ENCODE measurements around the gene CLDN10. TPM values are rescaled to one million over a fixed set of nuclear protein-coding genes. Genes with fewer than 3 reads are reported as not detected.
"Not testable (repeated sequence)": the region's sequence is repeated elsewhere in the genome, so short reads cannot be mapped to it uniquely, and the experiment has no call there.

Gene CLDN10
- total and polyA plus RNA-seq, 9 donors = 4.9 to 10.1 (median 7.1) TPM

DNA sequence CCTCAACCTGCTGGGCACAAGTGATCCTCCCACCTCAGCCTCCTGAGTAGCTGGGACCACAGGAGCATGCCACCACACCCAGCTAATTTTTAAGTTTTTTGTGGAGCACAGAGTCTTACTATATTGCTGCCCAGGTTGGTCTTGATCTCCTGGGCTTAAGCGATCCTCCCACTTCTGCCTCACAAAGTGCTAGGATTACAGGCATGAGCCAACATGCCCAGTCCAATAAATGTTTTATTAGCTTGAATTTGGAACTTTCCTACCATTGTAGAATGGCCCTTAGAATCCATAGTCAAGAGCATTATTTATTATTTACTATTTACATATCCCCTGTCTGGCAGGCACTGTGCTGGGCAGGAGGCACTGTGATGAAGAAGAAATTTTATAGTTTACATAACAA is 39.6 kb upstream of the CLDN10 start:
- H3K9me3 ChIP-seq (replicated peaks; ENCODE audit: control insufficient read depth, low read depth, low read length) = no peaks in the 10 kb centered on the region
- H3K4me1 ChIP-seq (ENCODE audit: control insufficient read depth, insufficient read depth, low read length) = no peaks in the 10 kb centered on the region
- H3K4me3 ChIP-seq (ENCODE audit: low read length) = no peak overlapping the region
- no peaks in the 10 kb centered on the region for H3K36me3 ChIP-seq (ENCODE audit: control insufficient read depth, insufficient read depth, low read length)
- H3K27me3 ChIP-seq (ENCODE audit: control insufficient read depth, insufficient read depth, low read length) = no peaks in the 10 kb centered on the region
- no peak for DNase-seq
- WGBS (ENCODE audit: insufficient coverage) = no CpG with 5 or more reads among the region's 1 CpG
- no peak overlapping the region for H3K27ac ChIP-seq (ENCODE audit: low read length)

DNA sequence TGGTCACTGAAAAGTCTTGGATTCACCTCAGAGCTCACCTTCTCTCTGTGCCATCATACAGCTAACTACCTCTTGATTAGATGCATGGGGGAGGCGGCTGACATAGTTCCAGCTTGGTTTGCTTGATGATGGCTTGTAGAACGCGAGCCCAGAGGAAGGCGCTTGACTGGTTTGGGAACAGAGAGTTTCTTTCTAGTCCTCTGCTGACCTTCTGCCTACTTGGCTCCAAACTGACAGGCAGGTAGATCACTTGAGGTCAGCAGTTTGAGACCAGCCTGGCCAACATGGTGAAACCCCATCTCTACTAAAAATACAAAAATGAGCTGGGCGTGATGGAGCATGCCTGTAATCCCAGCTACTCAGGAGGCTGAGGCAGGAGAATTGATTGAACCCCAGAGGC is 36.9 kb upstream of the CLDN10 start:
- not testable (repeated sequence) for H3K4me3 ChIP-seq (ENCODE audit: low read length); H3K9me3 ChIP-seq (replicated peaks; ENCODE audit: control insufficient read depth, low read depth, low read length); H3K36me3 ChIP-seq (ENCODE audit: control insufficient read depth, insufficient read depth, low read length); H3K27ac ChIP-seq (ENCODE audit: low read length); DNase-seq; H3K4me1 ChIP-seq (ENCODE audit: control insufficient read depth, insufficient read depth, low read length); H3K27me3 ChIP-seq (ENCODE audit: control insufficient read depth, insufficient read depth, low read length)
- no CpG with 5 or more reads among the region's 5 CpGs for WGBS (ENCODE audit: insufficient coverage)

DNA sequence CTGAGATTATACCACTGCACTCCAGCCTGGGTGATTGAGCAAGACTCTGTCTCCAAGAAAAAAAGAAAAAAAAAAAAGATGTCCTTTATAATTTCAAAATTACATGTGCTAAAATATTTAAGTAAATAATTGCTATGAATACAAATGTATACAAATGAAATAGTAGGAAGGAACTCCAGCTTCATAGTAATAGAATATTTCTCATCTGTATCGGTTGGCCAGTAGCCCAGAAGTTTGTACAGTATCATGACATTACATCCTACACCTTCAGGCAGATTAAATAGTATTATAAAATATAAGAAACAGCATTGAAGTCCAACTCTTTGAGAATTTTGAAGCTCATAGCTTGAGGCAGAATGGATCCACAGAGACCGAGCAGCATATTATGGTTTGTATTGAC is 36.5 kb upstream of the CLDN10 start:
- no CpG with 5 or more reads among the region's 2 CpGs for WGBS (ENCODE audit: insufficient coverage)
- H3K27ac ChIP-seq (ENCODE audit: low read length) = no peak overlapping the region
- H3K4me1 ChIP-seq (ENCODE audit: control insufficient read depth, insufficient read depth, low read length) = no peaks in the 10 kb centered on the region
- peak; percentile 15 for DNase-seq
- no peaks in the 10 kb centered on the region for H3K36me3 ChIP-seq (ENCODE audit: control insufficient read depth, insufficient read depth, low read length)
- H3K4me3 ChIP-seq (ENCODE audit: low read length) = no peak overlapping the region
- no peaks in the 10 kb centered on the region for H3K9me3 ChIP-seq (replicated peaks; ENCODE audit: control insufficient read depth, low read depth, low read length)
- no peaks in the 10 kb centered on the region for H3K27me3 ChIP-seq (ENCODE audit: control insufficient read depth, insufficient read depth, low read length)

DNA sequence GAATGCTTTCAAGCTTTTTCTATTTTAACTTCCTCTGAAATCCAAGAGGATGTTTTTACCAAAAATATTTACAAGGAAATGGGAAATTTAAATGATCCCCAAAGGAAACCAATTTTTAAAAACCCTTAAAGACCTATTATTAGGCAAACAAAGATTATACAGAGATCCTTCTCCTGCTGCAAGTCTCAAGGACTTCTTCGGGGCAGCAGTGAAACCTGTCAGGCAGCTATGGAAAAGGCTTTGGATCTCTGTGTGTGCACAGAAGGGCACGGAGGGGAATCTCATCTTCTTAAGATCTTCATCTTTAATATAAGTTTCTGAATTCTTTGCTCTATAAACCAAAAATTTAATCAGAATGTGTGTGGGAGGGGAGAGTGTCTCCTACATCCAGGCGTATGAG is 36.0 kb upstream of the CLDN10 start:
- no peaks in the 10 kb centered on the region for H3K27me3 ChIP-seq (ENCODE audit: control insufficient read depth, insufficient read depth, low read length)
- no peaks in the 10 kb centered on the region for H3K4me1 ChIP-seq (ENCODE audit: control insufficient read depth, insufficient read depth, low read length)
- H3K36me3 ChIP-seq (ENCODE audit: control insufficient read depth, insufficient read depth, low read length) = no peaks in the 10 kb centered on the region
- no peak overlapping the region for H3K27ac ChIP-seq (ENCODE audit: low read length)
- no CpG with 5 or more reads among the region's 3 CpGs for WGBS (ENCODE audit: insufficient coverage)
- H3K9me3 ChIP-seq (replicated peaks; ENCODE audit: control insufficient read depth, low read depth, low read length) = no peaks in the 10 kb centered on the region
- no peak for DNase-seq
- H3K4me3 ChIP-seq (ENCODE audit: low read length) = no peak overlapping the region

DNA sequence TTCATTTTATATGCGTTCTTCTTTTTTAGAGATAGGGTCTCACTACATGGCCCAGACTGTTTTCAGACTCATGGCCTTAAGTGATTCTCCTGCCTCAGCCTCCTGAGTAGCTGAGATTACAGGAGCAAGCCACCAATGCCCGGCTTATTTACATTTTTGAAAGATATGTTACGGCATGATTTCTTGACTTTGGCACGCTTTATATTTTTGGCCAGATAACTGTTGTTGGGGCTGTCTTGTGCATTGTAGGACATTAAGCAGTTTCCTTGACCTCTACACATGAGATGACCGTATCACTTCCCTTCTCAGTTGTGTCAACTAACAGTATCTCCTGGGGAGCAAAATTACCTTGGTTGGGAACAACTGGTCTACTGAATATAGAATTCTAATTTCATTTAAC is 28.9 kb upstream of the CLDN10 start:
- no CpG with 5 or more reads among the region's 5 CpGs for WGBS (ENCODE audit: insufficient coverage)
- Histone ChIP-seq H3K4me1 (ENCODE audit: control insufficient read depth, insufficient read depth, low read length) (no peaks in the 10 kb centered on the region), H3K4me3 (ENCODE audit: low read length) (no peak overlapping the region), H3K27me3 (ENCODE audit: control insufficient read depth, insufficient read depth, low read length) (no peaks in the 10 kb centered on the region), H3K9me3 (replicated peaks; ENCODE audit: control insufficient read depth, low read depth, low read length) (no peaks in the 10 kb centered on the region), H3K36me3 (ENCODE audit: control insufficient read depth, insufficient read depth, low read length) (no peaks in the 10 kb centered on the region), H3K27ac (ENCODE audit: low read length) (no peak overlapping the region)
- DNase-seq = no peak

DNA sequence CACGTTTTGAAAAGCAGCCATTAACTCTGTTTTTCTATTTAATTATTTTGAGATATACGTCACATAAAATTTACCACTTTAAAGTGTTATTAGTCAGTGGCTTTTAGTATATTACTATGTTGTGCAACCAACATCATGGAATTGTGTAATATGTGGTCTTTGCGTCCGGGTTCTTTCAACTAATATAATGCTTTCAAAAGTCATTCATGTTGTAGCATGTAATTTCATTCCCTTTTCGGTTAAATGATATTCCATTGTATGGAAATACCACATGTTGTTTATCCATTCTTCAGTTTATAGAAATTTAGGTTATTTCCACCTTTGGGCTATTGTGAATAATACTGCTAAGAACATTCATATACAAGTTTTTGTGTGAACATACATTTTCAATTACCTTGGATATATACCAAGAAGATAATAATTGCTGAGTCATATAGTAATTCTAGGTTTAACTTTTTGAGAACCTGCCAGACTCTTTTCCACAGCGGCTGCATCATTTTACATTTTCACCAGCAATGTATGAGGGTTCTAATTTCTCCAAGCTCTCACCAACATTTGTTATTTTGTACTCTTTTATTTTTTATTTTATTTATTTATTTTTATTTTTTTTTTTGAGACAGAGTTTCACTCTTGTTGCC is 28.1 kb upstream of the CLDN10 start:
- H3K27me3 ChIP-seq (ENCODE audit: control insufficient read depth, insufficient read depth, low read length) = no peaks in the 10 kb centered on the region
- H3K4me1 ChIP-seq (ENCODE audit: control insufficient read depth, insufficient read depth, low read length) = no peaks in the 10 kb centered on the region
- H3K36me3 ChIP-seq (ENCODE audit: control insufficient read depth, insufficient read depth, low read length) = no peaks in the 10 kb centered on the region
- DNase-seq = no peak
- WGBS (ENCODE audit: insufficient coverage) = no CpG with 5 or more reads among the region's 6 CpGs
- H3K4me3 ChIP-seq (ENCODE audit: low read length) = no peak overlapping the region
- no peak overlapping the region for H3K27ac ChIP-seq (ENCODE audit: low read length)
- no peaks in the 10 kb centered on the region for H3K9me3 ChIP-seq (replicated peaks; ENCODE audit: control insufficient read depth, low read depth, low read length)

DNA sequence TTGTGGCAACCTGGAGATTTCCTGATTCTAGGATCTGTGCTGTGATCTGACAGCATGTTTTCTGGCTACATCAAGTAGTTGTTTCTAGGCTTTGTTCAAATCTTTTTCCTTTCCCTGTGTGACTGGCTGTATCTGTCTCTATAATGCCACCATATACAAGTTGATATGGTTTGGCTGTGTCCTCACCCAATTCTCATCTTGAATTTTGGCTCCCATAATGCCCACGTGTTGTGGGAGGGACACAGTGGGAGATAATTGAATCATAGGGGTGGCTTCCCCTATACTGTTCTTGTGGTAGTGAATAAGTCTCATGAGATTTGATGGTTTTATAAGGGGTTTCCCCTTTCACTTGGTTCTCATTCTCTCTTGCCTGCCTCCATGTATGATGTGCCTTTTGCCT is 24.6 kb upstream of the CLDN10 start:
- no peak for DNase-seq
- H3K27ac ChIP-seq (ENCODE audit: low read length) = no peak overlapping the region
- H3K36me3 ChIP-seq (ENCODE audit: control insufficient read depth, insufficient read depth, low read length) = no peaks in the 10 kb centered on the region
- H3K4me3 ChIP-seq (ENCODE audit: low read length) = no peak overlapping the region
- H3K4me1 ChIP-seq (ENCODE audit: control insufficient read depth, insufficient read depth, low read length) = no peaks in the 10 kb centered on the region
- no peaks in the 10 kb centered on the region for H3K9me3 ChIP-seq (replicated peaks; ENCODE audit: control insufficient read depth, low read depth, low read length)
- no peaks in the 10 kb centered on the region for H3K27me3 ChIP-seq (ENCODE audit: control insufficient read depth, insufficient read depth, low read length)
- no CpG with 5 or more reads among the region's 1 CpG for WGBS (ENCODE audit: insufficient coverage)

DNA sequence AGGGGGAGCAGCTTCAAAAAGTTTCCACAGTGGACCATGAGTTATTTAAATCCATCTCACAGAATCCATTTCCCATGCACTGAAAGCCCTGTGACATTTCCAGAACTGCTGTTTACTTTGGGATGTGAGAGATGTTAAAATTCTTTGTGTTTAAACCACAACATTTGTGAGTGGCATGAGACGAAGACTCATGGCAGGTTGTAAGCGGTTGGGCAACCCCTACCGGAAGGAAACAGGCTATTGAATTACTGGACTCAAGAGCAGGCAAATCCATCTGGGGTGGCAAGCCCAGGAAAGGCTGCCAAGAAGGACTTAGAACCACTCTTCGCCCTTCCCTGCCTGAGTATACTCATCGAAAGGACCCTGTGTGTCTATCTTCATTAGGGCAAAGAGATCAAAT is 22.3 kb upstream of the CLDN10 start:
- H3K9me3 ChIP-seq (replicated peaks; ENCODE audit: control insufficient read depth, low read depth, low read length) = no peaks in the 10 kb centered on the region
- H3K27me3 ChIP-seq (ENCODE audit: control insufficient read depth, insufficient read depth, low read length) = no peaks in the 10 kb centered on the region
- H3K36me3 ChIP-seq (ENCODE audit: control insufficient read depth, insufficient read depth, low read length) = no peaks in the 10 kb centered on the region
- 38% methylated on average over 4 of the region's 5 CpGs for WGBS (ENCODE audit: insufficient coverage)
- H3K4me1 ChIP-seq (ENCODE audit: control insufficient read depth, insufficient read depth, low read length) = no peaks in the 10 kb centered on the region
- DNase-seq = no peak
- H3K27ac ChIP-seq (ENCODE audit: low read length) = no peak overlapping the region
- no peak overlapping the region for H3K4me3 ChIP-seq (ENCODE audit: low read length)

DNA sequence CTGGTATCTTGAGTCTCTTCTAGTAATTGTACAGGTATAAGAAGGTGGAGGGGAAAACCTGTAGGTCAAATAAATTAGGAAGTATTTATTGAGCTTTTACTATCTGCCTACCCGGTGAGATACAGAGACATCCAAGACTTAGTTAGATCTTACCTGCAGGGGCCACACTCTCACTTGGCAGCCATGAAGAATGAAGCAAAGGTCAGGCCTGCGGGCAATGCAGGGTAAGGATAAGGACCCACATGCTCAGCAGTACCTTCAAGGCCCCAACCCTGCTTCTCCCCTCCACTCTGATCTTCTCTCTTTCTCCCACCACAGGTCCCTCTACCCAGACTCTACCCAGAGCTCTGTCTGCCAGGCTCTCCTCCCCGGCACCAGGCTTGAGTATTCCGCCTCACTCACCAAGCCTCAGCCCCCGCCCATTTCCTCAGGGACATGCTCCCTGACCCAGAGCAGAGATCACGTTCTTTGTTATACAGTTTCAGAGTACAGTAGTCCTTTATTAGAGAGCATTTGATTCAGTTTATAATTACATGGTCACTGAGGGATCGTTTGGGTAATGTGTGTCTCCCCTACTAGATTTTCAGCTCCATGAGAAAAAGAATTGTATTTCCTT is 18.9 kb upstream of the CLDN10 start:
- WGBS (ENCODE audit: insufficient coverage) = 77% methylated on average over 4 of the region's 7 CpGs
- DNase-seq = no peak
- Histone ChIP-seq H3K4me1 (ENCODE audit: control insufficient read depth, insufficient read depth, low read length) (no peaks in the 10 kb centered on the region), H3K27ac (ENCODE audit: low read length) (no peak overlapping the region), H3K36me3 (ENCODE audit: control insufficient read depth, insufficient read depth, low read length) (no peaks in the 10 kb centered on the region), H3K4me3 (ENCODE audit: low read length) (no peak overlapping the region), H3K9me3 (replicated peaks; ENCODE audit: control insufficient read depth, low read depth, low read length) (no peaks in the 10 kb centered on the region), H3K27me3 (ENCODE audit: control insufficient read depth, insufficient read depth, low read length) (no peaks in the 10 kb centered on the region)

DNA sequence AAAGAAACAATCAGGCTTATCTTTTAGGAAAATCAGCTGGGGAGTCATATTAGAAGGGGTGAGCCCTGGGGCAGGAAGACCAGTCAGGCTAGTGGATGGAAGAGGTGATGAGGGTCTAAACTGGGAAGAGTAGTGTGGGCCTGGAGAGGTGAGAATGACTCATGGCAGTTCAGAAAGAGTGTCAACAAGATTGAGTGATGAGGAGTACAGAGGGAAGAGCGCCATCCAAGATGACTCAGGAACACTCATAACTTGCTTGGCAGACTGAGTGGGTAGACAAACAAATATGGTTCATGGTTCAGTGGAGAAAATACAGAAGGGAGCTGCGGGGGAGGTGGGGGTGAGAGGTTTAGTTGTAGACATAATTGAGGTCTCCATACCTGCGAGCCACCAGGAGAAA is 17.3 kb upstream of the CLDN10 start:
- no peaks in the 10 kb centered on the region for H3K36me3 ChIP-seq (ENCODE audit: control insufficient read depth, insufficient read depth, low read length)
- H3K27ac ChIP-seq (ENCODE audit: low read length) = no peak overlapping the region
- no peaks in the 10 kb centered on the region for H3K9me3 ChIP-seq (replicated peaks; ENCODE audit: control insufficient read depth, low read depth, low read length)
- H3K27me3 ChIP-seq (ENCODE audit: control insufficient read depth, insufficient read depth, low read length) = no peaks in the 10 kb centered on the region
- DNase-seq = no peak
- no peak overlapping the region for H3K4me3 ChIP-seq (ENCODE audit: low read length)
- H3K4me1 ChIP-seq (ENCODE audit: control insufficient read depth, insufficient read depth, low read length) = peaks cover under 1% of the 10 kb centered on the region
- 85% methylated on average over 3 of the region's 3 CpGs for WGBS (ENCODE audit: insufficient coverage)

Measured in muscle of leg (tissue), 11 donors.